Spleen (tissue), 7 donors: ENCODE data around the gene DENND6B.

ENCODE experiments used
- POLR2AphosphoS5 ChIP-seq, 3 donors: sonication (generic); formaldehyde crosslinking; IDR thresholded peaks; one replicate each; pipeline ENCODE4 v1.5.1; 2017; ENCODE audit warnings: antibody characterized with exemption in 3 of 3
- TF ChIP-seq, protein P1 (sequence below), 11 experiments: fragments of 200-600 bp in 7 of 11; fragments of 450-650 bp in 4 of 11; sonication (generic) in 4 of 11; IDR thresholded peaks in 8 of 11; conservative IDR thresholded peaks in 3 of 11; 1 replicate in 7 of 11; 2 replicates in 4 of 11; pipeline versions ENCODE4 v1.4.0 to v1.8.0; 2016 to 2021; ENCODE audit warnings: antibody characterized with exemption in 11 of 11, inconsistent platforms in 4 of 11, mild to moderate bottlenecking in 1 of 11
- donor health status: DM: no; HTN: no; CAD: no; lungs with moderate emphysema.
- donor health status: DM: no; HTN: no; CAD: no.
- donor health status: DM: no; HTN: no; CAD: no.

DNA sequence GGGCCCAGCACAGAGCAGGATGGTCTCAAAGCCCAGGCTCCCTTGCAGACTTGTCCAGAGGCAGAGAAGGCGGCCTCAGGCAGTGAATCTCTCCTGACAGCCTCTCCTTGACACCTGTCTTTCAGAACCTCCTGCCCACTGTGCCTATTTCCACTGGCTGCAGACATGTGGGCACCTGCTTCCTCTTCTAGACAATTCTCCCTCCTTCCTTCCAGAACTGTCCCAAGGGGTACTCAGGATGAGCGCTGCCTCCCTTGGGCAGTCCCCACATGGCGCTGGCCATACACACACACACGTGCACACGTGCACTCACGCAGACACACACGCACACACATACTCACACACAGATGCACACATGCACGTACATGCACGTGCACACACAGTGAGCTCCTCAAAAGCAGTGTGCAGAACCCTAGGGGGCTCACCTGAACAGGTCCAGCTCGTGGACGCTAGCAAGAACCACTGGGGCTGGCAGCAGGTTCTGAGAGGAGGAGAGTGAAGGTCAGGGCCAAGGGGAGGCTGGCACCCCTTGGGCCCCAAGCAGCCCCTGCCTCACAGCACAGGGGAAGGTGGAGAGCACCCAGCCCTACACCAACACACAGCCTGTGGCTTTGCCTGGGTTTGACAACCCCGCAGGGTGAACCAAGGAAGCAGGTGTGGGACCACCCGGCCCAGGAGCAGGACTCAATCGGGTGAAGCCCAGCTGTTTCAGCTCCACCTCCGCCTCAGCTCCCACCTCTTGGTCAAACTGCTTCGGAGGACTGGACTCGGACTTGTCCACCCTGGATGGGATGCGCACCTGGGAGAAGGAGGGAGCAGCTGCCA lies 11.3 kb downstream of the DENND6B start:
- TF ChIP-seq, protein P1, sequence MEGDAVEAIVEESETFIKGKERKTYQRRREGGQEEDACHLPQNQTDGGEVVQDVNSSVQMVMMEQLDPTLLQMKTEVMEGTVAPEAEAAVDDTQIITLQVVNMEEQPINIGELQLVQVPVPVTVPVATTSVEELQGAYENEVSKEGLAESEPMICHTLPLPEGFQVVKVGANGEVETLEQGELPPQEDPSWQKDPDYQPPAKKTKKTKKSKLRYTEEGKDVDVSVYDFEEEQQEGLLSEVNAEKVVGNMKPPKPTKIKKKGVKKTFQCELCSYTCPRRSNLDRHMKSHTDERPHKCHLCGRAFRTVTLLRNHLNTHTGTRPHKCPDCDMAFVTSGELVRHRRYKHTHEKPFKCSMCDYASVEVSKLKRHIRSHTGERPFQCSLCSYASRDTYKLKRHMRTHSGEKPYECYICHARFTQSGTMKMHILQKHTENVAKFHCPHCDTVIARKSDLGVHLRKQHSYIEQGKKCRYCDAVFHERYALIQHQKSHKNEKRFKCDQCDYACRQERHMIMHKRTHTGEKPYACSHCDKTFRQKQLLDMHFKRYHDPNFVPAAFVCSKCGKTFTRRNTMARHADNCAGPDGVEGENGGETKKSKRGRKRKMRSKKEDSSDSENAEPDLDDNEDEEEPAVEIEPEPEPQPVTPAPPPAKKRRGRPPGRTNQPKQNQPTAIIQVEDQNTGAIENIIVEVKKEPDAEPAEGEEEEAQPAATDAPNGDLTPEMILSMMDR (IDR thresholded peaks at IDR 0.05 in 8 of 11, conservative IDR thresholded peaks at IDR 0.05 in 3 of 11): no peak
- peak in 1 of 3 donors; percentile 21 for TF ChIP-seq POLR2AphosphoS5 (IDR thresholded peaks at IDR 0.05)
